SKM-1 (cell line): ENCODE data around the gene RAI14.
A peak's percentile ranks its signal among the peaks of the same experiment; 100 is the strongest.
"Not testable (repeated sequence)": the region's sequence is repeated elsewhere in the genome, so short reads cannot be mapped to it uniquely, and the experiment has no call there.

ENCODE experiments used
- DNase-seq: peaks from one replicate; lab custom pipeline; 2025; ENCODE audit not compliant: unreplicated experiment; lab: John Stamatoyannopoulos, UW

RAI14 gene

DNA sequence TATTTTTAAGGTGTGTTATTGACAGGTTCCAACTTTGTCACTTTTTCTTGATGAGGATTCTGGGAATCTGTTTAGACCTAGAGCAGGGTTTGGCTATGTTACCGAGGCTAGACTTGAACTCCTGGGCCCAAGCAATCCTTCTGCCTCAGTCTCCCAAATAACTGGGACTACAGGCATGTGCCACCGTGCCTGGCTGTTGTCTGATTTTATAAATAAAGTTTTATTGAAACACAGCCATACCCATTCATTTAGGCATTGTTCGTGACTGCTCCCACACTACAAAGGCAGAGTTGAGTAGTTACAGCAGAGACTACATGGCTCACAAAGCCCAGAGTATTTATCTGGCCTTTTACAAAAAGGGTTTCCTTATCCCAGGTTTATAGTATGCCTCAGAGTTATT, 102.4 kb downstream of the RAI14 start:
- DNase-seq: no peak

DNA sequence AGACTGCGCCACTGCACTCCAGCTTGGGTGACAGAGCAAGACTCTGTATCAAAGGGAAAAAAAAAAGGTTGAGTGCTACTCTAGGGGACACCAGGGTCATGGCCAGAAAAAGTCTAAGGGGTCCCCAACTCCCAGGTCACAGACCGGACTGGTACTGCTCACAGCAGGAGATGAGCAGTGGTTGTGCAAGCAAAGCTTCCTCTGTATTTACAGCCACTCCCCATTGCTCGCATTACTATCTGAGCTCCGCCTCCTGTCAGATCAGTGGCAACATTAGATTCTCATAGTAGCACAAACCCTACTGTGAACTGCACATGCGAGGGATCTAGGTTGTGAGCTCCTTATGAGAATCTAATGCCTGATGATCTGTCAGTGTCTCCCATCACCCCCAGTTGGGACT, 103.1 kb downstream of the RAI14 start:
- not testable (repeated sequence) for DNase-seq

DNA sequence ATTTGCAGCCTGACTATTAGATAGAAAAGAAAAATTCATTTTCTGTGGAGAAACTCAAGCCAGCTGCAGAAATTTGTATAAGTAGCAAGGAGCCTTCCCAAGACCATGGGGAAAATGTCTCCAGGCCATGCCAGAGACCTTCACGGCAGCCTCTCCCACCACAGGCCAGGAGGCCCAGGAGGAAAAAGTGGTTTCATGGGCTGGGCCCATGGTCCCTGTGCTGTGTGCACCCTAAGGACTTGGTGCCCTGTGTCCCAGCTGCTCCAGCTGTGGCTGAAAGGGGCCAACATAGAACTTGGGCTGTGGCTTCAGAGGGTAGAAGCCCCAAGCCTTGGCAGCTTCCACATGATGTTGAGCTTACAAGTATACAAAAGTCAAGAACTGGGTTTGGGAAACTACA, 109.5 kb downstream of the RAI14 start:
- DNase-seq: no peak

DNA sequence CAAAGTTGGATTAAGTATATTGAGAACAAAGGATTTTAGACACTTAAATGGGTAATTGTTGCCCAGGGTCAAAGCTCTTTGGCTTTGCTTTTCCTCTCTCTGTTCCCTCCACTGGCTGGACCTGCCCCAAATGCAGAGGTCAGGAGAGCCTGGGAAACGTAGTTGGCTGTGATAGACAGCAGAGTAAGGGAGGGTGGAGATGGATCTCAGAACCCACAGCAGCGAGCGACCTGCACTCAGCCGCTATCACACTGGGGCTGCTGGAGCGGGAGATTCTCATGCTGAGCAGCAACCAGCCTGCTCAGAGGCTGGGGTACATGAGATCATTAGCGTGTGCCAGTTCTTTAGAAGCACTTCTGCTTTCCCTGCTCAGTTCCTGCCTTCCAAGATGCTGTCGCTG, 111.1 kb downstream of the RAI14 start:
- no peak for DNase-seq

DNA sequence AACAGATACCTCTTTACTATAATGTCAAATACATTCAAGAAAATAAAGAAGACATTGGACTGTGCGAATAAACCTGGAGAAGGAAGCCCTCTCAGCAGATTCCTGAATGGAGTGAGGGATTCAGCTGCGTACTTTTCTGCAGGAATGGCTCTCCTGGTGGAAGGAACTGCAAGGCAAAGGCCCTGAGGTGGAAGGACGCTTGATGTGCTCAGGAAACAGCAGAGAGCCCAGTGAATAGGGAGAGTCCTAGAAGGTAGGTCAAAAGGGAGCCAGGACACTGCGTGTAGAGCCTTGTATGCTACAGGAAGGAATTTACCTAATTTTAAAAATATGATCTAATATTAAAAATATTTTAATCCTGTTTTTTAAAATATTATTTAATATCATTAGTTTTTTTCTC, 114.4 kb downstream of the RAI14 start:
- DNase-seq: no peak

GRCh38 chr5:34771076-34771475, 114.9 kb downstream of the RAI14 start:
- DNase-seq: peak; percentile 9

GRCh38 chr5:34772267-34773098, 116.4 kb downstream of the RAI14 start:
- no peak for DNase-seq

DNA sequence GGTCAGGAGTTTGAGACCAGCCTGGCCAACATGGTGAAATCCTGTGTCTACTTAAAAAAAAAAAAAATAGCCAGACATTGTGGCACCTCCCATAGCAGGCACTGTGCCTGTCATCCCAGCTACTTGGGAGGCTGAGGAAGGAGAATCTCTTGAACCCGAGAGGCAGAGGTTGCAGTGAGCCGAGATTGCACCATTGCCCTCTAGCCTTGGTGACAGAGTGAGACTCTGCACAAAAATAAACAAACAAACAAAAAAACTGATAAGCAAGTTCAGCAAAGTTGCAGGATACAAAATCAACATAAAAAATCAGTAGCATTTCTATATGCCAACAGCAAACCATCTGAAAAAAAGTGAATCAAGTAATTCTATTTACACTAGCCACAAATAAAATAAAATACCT, 118.0 kb downstream of the RAI14 start:
- no peak for DNase-seq

DNA sequence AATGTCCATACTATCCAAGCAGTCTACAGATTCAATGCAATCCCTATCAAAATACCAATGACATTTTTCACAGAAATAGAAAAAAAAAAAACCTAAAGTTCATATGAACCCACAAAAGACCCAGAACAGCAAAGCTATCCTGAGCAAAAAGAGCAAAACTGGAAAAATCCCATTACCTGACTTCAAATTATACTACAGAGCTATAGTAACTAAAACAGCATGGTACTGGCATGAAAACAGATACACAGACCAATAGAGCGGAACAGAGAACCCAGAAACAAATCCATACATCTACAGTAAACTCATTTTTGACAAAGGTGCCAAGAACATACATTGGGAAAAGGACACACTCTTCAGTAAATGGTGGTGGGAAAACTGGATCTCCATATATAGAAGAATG, 118.5 kb downstream of the RAI14 start:
- DNase-seq: not testable (repeated sequence)

DNA sequence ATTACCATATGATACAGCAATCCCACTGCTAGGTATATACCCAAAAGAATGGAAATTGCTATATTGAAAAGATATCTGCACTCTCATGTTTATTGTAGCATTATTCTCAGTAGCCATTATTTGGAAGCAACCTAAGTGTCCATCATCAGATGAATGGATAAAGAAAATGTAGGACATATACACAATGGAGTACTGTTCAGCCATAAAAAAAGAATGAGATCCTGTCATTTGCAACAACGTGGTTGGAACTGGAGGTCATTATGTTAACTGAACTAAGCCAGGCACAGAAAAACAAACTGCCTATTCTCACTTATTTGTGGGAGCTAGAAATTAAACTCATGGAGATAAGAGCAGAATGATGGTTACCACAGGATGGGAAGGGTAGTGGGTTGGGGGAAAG, 119.8 kb downstream of the RAI14 start:
- DNase-seq: no peak

DNA sequence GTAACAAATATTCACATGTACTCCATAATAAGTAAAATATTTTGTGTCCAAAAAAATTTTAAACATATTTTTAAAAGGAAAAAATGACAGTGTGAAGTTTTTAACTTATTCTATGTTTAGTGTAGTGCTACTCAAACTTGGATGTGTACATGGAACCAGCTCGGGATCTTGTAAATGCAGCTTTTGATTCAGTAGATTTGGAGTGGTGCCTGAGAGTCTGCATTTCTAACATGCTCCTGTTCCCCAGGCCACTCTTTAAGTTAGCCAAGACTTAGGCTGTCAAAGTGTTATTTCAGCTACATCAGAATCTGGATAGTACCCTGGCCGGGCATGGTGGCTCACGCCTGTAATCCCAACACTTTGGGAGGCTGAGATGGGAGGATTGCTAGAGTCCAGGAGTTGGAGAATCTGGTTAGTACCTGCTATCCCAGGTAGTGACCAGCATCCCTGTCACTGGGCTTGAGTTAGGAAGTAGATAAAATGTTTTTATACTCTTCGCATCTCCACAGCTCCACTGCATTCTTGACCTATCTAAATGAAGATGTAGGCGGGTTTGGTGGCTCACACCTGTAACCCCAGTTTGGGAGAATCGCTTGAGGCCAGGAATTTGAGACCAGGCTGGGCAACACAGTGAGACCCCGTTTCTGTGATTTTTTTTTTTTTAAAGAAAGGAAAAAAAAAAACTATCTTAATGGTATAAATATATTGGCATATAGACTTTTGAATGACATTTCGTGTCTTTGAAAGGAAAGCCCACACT, 122.1 kb downstream of the RAI14 start:
- no peak for DNase-seq

GRCh38 chr5:34783892-34784291, 127.8 kb downstream of the RAI14 start:
- DNase-seq: not testable (repeated sequence)

GRCh38 chr5:34787035-34787434, 130.9 kb downstream of the RAI14 start:
- no peak for DNase-seq

- no peak for DNase-seq
These were observed 132.9 kb downstream of the RAI14 start for GRCh38 chr5:34789021-34789531.

DNA sequence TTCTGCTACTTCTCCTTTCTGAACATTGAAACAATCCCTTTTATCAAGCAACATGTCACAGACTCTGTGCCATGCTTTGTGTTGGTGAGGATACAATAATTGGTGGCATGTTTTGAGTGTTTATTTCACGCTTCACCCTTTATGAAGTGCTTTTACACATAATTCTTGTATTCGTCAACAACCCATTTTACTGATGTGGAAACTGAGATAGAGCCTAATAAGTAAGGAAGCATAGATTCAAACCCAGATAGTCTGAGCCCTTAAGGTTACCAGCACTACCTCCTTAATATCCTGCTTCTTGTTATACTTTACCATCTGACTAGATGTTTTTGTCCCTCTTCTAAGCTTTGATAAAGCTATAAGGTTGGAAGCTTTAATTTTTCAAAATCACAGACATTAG, 133.5 kb downstream of the RAI14 start:
- DNase-seq: no peak

DNA sequence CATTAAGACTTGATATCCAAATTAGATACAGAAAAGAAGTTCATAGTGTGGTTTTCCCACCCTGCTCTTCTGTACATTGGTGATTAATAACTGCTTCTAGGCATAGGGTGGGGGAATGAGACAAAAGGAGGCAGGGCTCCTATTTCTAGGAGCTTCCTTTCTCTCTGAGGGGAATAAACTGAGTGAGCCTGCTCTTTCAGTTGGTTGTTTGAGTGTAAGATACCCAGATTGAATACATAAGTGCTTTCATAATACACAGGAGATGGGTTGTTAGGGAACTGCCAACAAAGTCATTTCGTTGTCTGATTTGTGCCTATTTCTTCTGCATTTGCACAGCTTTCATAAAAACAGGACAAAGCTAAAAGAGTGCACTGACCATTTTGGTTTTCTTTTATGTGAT, 133.9 kb downstream of the RAI14 start:
- no peak for DNase-seq

- no peak for DNase-seq
These were observed 135.7 kb downstream of the RAI14 start for GRCh38 chr5:34791761-34792244.

DNA sequence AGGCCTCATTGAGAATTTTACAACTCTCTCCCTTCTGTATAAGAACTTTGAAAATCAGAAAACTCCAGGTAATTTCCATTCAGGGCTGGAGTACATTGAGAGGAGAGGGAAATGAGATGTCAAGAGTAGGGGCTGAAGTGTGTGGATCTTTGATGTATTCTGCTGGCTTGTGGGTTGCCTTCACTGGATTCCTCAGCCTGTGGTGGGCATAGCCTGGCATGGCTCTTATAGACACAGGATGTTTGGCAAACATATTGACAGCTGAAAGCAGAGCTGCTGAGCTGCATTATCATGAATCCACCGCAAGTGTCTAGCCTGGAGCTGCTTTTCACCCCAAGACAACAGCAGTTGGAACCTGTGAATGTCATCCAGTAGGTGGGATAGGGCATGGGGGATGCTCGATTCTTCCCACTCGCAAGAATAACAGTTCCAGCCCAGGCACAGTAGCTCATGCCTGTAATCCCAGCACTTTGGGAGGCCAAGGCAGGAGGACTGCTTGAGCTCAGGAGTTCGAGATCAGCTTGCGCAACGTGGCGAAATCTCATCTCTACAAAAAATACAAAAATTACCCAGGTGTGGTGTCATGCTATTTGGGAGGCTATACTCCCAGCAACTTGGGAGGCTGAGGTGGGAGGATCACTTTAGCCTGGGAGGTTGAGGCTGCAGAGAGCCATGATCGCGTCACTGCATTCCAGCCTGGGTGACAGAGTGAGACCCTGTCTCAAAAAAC, 146.9 kb downstream of the RAI14 start:
- DNase-seq: no peak

- DNase-seq: no peak
These were observed 148.0 kb downstream of the RAI14 start for GRCh38 chr5:34803974-34804732.

DNA sequence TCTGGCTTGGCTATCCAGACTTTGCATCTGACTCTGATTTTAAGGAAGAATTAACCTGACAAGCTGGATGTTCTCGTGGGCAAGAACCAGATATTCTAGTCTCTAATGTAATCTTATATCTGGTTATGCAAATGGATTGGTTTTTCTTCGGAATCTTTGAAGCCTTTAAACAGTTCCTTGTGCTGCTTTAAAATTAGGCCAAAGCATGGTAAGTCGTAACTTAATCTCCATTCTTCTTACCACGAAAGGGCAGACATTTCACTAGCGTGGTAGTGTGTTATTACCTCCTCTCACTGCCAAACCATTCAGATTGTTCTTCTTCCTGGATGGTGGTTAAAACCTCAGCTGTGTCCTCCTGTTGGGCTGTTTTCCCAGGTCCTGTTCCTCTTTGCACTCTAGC, 148.8 kb downstream of the RAI14 start:
- DNase-seq: no peak

- DNase-seq: no peak
These were observed 150.4 kb downstream of the RAI14 start for GRCh38 chr5:34806532-34806931.
